ENCODE data around the gene ERG28.

DNA sequence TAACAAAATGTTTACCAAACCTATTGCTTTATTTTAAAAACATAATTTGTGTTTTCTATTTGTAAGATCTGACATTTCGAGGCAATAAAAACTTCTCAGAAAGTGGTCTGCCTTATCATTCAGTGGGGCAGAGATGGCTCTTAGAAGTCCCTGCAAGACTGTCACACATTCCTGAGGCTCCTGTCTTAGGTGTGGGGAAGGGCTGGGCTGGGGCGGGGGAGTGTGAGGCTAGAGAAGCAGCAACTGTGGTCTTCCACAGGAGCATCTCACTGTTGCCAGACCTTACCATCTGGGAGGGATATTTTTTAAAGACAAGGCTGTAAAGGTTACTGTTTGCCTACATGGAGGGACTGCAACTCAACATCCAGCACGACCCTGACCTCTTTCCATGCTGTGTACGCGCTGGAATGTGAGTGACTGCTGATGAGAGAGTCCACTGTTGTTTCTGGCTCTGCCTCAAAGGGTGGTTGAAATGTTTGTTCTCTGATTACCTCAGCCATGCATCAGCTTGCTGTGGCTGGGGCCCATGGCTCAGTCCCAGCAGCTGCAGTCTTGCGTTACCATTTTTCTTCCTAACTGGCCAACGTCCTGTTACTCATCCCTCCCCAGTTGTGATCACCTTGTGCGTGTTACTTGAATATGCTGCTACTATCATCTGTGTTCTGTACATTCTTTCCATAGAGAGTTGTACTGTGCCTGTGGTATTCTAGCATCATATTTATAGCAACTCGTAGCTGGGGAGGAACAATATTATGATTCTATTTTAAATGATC lies 12.4 kb downstream of the ERG28 start:
- TF ChIP-seq POLR2A (IDR thresholded peaks at IDR 0.05; ENCODE audit: low read length), result no peak
- no peak for TF ChIP-seq GATA1 (IDR thresholded peaks at IDR 0.05; ENCODE audit: low read depth, low read length)
